BLaER1 (cell line): Measurements from ENCODE around the gene SSH3.

ENCODE experiments used
- H3K27ac ChIP-seq: shearing (Covaris generic); formaldehyde crosslinking; 2 replicates; pipeline ENCODE4 v1.8.1; 2022
- H3K27me3 ChIP-seq: shearing (Covaris generic); formaldehyde crosslinking; 2 replicates; pipeline ENCODE4 v1.8.1; 2022
- H3K36me3 ChIP-seq: shearing (Covaris generic); formaldehyde crosslinking; 2 replicates; pipeline ENCODE4 v1.8.1; 2022
- H3K4me1 ChIP-seq: shearing (Covaris generic); formaldehyde crosslinking; 2 replicates; pipeline ENCODE4 v1.8.1; 2022
- H3K4me2 ChIP-seq: shearing (Covaris generic); formaldehyde crosslinking; 2 replicates; pipeline ENCODE4 v1.8.1; 2022
- H3K4me3 ChIP-seq: shearing (Covaris generic); formaldehyde crosslinking; 2 replicates; pipeline ENCODE4 v1.8.1; 2022
- H3K9ac ChIP-seq: shearing (Covaris generic); formaldehyde crosslinking; 2 replicates; pipeline ENCODE4 v1.8.1; 2022
- H3K9me3 ChIP-seq: shearing (Covaris generic); formaldehyde crosslinking; 2 replicates; pipeline ENCODE4 v1.8.1; 2022
- H4K20me1 ChIP-seq: shearing (Covaris generic); formaldehyde crosslinking; 2 replicates; pipeline ENCODE4 v1.8.1; 2022
- Cebpa-rat ChIP-seq: shearing (Covaris generic); IDR thresholded peaks from 2 replicates; pipeline ENCODE4 v1.8.1; 2022

SSH3 gene

GRCh38 chr11:67279589-67280340 is 23.6 kb upstream of the SSH3 start:
- H3K36me3 ChIP-seq = peaks cover 87% of the 10 kb centered on the region
- no peaks in the 10 kb centered on the region for H4K20me1 ChIP-seq
- H3K27ac ChIP-seq = peak overlapping the region; percentile 100
- no peak for TF ChIP-seq Cebpa-rat
- H3K27me3 ChIP-seq = no peaks in the 10 kb centered on the region
- no peaks in the 10 kb centered on the region for H3K9me3 ChIP-seq
- H3K9ac ChIP-seq = peak overlapping the region; percentile 100
- peak overlapping the region; percentile 99 for H3K4me2 ChIP-seq
- peaks cover 97% of the 10 kb centered on the region for H3K4me1 ChIP-seq
- H3K4me3 ChIP-seq = peak overlapping the region; percentile 66

GRCh38 chr11:67280341-67280787 is 23.0 kb upstream of the SSH3 start:
- peak overlapping the region; percentile 66 for H3K4me3 ChIP-seq
- no peaks in the 10 kb centered on the region for H3K27me3 ChIP-seq
- peak overlapping the region; percentile 100 for H3K27ac ChIP-seq
- H3K4me1 ChIP-seq = peaks cover 97% of the 10 kb centered on the region
- no peaks in the 10 kb centered on the region for H4K20me1 ChIP-seq
- H3K36me3 ChIP-seq = peaks cover 87% of the 10 kb centered on the region
- H3K9me3 ChIP-seq = no peaks in the 10 kb centered on the region
- no peak for TF ChIP-seq Cebpa-rat
- H3K4me2 ChIP-seq = peak overlapping the region; percentile 99
- H3K9ac ChIP-seq = peak overlapping the region; percentile 100

GRCh38 chr11:67280788-67281551 is 22.4 kb upstream of the SSH3 start:
- Histone ChIP-seq H3K9ac (peak overlapping the region; percentile 100), H3K4me1 (peaks cover 97% of the 10 kb centered on the region), H3K9me3 (no peaks in the 10 kb centered on the region), H3K27me3 (no peaks in the 10 kb centered on the region), H3K4me2 (peak overlapping the region; percentile 99), H4K20me1 (no peaks in the 10 kb centered on the region), H3K36me3 (peaks cover 87% of the 10 kb centered on the region), H3K4me3 (peak overlapping the region; percentile 66; the same call in 1 of the 2 replicates), H3K27ac (peak overlapping the region; percentile 100)
- TF ChIP-seq Cebpa-rat = no peak

GRCh38 chr11:67281552-67282150 is 21.7 kb upstream of the SSH3 start:
- H3K9me3 ChIP-seq = no peaks in the 10 kb centered on the region
- H4K20me1 ChIP-seq = no peaks in the 10 kb centered on the region
- H3K4me1 ChIP-seq = peaks cover 97% of the 10 kb centered on the region
- H3K36me3 ChIP-seq = peaks cover 90% of the 10 kb centered on the region
- H3K27me3 ChIP-seq = no peaks in the 10 kb centered on the region
- H3K9ac ChIP-seq = peak overlapping the region; percentile 100
- H3K4me3 ChIP-seq = peak overlapping the region; percentile 25; the same call in 1 of the 2 replicates
- peak overlapping the region; percentile 99 for H3K4me2 ChIP-seq
- TF ChIP-seq Cebpa-rat = no peak
- peak overlapping the region; percentile 100 for H3K27ac ChIP-seq

- H3K4me1 ChIP-seq = peaks cover 97% of the 10 kb centered on the region
- peak overlapping the region; percentile 100 for H3K9ac ChIP-seq
- H3K4me2 ChIP-seq = peak overlapping the region; percentile 99
- H3K27ac ChIP-seq = peak overlapping the region; percentile 100
- H3K9me3 ChIP-seq = no peaks in the 10 kb centered on the region
- no peaks in the 10 kb centered on the region for H4K20me1 ChIP-seq
- no peaks in the 10 kb centered on the region for H3K27me3 ChIP-seq
- TF ChIP-seq Cebpa-rat = no peak
- H3K36me3 ChIP-seq = peaks cover 97% of the 10 kb centered on the region
- H3K4me3 ChIP-seq = peak overlapping the region; percentile 31; the same call in 1 of the 2 replicates
Measured at GRCh38 chr11:67282155-67282875, 21.0 kb upstream of the SSH3 start.

GRCh38 chr11:67282876-67283371 is 20.4 kb upstream of the SSH3 start:
- Histone ChIP-seq H3K4me1 (peaks cover 100% of the 10 kb centered on the region), H4K20me1 (no peaks in the 10 kb centered on the region), H3K27me3 (no peaks in the 10 kb centered on the region), H3K4me2 (peak overlapping the region; percentile 99), H3K9ac (peak overlapping the region; percentile 100), H3K27ac (peak overlapping the region; percentile 100), H3K9me3 (no peaks in the 10 kb centered on the region), H3K4me3 (peak overlapping the region; percentile 31; the same call in 1 of the 2 replicates), H3K36me3 (peaks cover 96% of the 10 kb centered on the region)
- TF ChIP-seq Cebpa-rat = no peak

- Histone ChIP-seq H4K20me1 (no peaks in the 10 kb centered on the region), H3K4me3 (peak overlapping the region; percentile 31; the same call in 1 of the 2 replicates), H3K9me3 (no peaks in the 10 kb centered on the region), H3K4me2 (peak overlapping the region; percentile 99), H3K9ac (peak overlapping the region; percentile 100), H3K36me3 (peaks cover 90% of the 10 kb centered on the region), H3K27ac (peak overlapping the region; percentile 100), H3K27me3 (no peaks in the 10 kb centered on the region), H3K4me1 (peaks cover 97% of the 10 kb centered on the region)
- TF ChIP-seq Cebpa-rat = no peak
Measured at GRCh38 chr11:67283481-67283963, 19.8 kb upstream of the SSH3 start.

- peak overlapping the region; percentile 100 for H3K27ac ChIP-seq
- H3K4me1 ChIP-seq = peaks cover 86% of the 10 kb centered on the region
- no peaks in the 10 kb centered on the region for H3K9me3 ChIP-seq
- peaks cover 3% of the 10 kb centered on the region; the same call in 1 of the 2 replicates for H4K20me1 ChIP-seq
- H3K27me3 ChIP-seq = no peaks in the 10 kb centered on the region
- peaks cover 75% of the 10 kb centered on the region for H3K36me3 ChIP-seq
- TF ChIP-seq Cebpa-rat = no peak
- peak overlapping the region; percentile 51 for H3K4me3 ChIP-seq
- peak overlapping the region; percentile 99 for H3K4me2 ChIP-seq
- peak overlapping the region; percentile 100 for H3K9ac ChIP-seq
Measured at GRCh38 chr11:67284811-67285540, 18.4 kb upstream of the SSH3 start.
